ENCODE measurements around the gene MIPOL1.
"Not testable (repeated sequence)": the region's sequence is repeated elsewhere in the genome, so short reads cannot be mapped to it uniquely, and the experiment has no call there.

MIPOL1 gene

DNA sequence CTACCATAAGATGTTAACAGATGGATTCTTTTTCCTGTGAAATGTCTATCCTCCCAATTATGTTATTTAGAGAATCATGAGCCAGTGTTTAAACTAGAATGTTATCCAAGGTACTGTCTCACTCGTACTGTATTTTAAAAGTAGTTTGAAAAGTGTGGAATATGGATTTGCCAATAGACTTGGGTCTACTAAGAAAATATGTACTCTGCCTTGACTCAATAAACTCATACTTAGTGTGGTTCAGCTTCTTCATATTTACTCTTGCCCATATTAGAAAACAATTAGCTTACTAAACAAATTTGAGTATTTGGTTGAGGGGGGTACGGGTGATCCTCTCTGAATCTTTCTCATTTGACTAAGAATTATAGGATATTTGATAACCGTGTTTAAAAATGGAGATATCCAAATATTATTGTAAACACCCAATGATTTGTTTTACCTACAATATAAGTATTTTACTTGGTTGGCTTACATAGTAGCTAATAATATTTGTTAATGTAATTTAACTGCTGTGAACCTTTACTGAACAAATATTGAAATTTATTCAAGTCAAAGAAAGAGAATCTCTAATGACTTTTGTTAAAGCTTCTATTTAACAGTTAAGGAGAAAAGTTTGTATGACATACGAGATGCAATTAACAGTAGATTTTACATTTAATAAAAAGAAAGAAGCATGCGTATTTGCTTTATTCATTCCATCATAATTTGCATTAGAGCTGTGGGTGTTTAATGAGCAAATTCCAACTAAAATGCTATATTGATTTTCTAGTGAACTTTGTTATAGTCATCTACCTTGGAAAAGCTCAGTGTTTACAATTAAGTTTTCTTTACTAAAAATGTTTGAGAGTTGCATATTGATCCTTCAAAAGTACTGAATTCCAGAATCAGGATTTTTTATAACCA lies 81.2 kb downstream of the MIPOL1 start:
- Mint-ChIP-seq H3K27ac (no peak overlapping the region), H3K9me3 (peaks cover 8% of the 10 kb centered on the region), H3K4me1 (no peaks in the 10 kb centered on the region), H3K36me3 (no peaks in the 10 kb centered on the region), H3K4me3 (no peak overlapping the region)
- DNase-seq (ENCODE audit: low spot score in 2 of 2), result no peak
- ATAC-seq, result no peak

DNA sequence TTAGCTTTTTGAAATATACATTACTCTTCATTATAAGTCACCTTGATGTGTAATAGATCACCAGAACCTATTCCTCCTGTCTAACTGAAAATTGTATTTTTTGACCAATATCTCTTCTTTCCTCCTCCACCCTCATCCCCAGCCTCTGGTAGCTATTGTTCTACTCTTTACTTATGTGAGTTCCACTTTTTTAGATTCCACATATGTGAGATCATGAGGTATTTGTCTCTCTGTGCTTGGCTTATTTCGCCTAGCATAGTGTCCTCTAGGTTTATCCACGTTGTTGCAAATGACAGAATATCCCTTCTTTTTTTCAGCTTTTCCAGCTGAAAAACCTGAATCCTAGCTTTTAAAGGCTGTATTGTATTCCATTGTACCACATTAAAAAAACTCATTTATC lies 82.1 kb downstream of the MIPOL1 start:
- DNase-seq (ENCODE audit: low spot score in 2 of 2), result no peak
- Mint-ChIP-seq H3K36me3 (no peaks in the 10 kb centered on the region), H3K4me1 (no peaks in the 10 kb centered on the region), H3K4me3 (no peak overlapping the region), H3K27ac (no peak overlapping the region), H3K9me3 (peaks cover 5% of the 10 kb centered on the region)
- ATAC-seq, result no peak

DNA sequence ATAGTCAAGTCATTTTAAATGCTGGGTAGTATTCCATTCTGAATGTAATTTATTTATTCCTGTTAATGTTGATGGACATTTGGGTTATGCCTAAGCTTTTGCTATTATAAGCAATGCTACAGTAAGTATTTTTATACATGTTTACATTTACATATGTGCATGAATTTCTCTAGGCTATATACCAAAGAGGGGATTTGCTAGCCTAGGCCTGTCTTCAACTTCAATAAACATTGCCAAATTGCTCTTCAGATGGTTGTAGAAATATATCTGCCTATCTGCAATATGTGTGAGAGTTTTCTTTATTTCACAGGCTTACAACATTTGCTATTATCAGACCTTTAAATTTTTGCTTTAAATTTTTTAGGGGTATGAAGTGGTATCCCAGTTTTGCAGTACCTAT lies 87.0 kb downstream of the MIPOL1 start:
- DNase-seq (ENCODE audit: low spot score in 2 of 2) (no peak), ATAC-seq (no peak)
- no peaks in the 10 kb centered on the region for H3K36me3 Mint-ChIP-seq
- no peak overlapping the region for H3K27ac Mint-ChIP-seq
- H3K4me3 Mint-ChIP-seq, result no peak overlapping the region
- peaks cover 7% of the 10 kb centered on the region for H3K9me3 Mint-ChIP-seq
- no peaks in the 10 kb centered on the region for H3K4me1 Mint-ChIP-seq

DNA sequence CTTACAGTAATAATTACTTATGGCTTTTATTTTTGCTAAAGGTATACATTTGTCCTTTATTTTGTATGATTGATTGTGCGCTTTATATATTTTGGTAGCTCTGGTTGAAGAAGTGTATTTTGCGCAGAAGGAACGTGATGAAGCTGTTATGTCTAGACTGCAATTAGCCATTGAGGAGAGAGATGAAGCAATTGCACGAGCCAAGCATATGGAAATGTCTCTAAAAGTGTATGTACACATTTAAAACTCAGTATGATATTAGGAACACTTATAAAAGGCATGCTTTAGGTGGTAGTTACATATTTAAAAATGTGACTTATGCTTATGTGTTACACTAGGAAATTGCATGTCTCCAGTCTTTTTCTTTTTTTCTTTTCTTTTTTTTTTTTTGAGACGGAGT lies 87.5 kb downstream of the MIPOL1 start:
- Mint-ChIP-seq H3K9me3 (peaks cover 4% of the 10 kb centered on the region), H3K4me3 (no peak overlapping the region), H3K36me3 (no peaks in the 10 kb centered on the region), H3K27ac (no peak overlapping the region), H3K4me1 (no peaks in the 10 kb centered on the region)
- DNase-seq (ENCODE audit: low spot score in 2 of 2), result no peak
- ATAC-seq, result no peak

DNA sequence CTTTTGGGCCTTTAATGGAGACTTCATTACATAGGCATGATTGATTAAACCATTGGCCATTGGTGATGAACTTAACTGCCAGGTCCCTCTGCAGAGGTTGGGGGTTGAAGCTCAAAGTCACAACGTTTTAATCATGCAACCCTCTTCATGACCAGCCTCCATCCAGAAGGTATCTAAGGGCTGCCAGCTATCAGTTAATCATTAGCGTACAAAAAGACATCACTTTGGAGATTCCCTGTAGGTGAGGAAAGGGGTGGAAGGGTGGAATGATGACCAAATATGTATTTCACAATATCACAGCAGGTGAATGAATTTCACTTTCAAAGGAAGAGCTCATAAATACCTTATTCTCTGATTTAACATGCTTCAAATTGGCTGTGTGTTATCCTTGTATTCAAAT lies 92.0 kb downstream of the MIPOL1 start:
- H3K4me3 Mint-ChIP-seq, result no peak overlapping the region
- ATAC-seq (no peak), DNase-seq (ENCODE audit: low spot score in 2 of 2) (no peak)
- no peak overlapping the region for H3K27ac Mint-ChIP-seq
- H3K36me3 Mint-ChIP-seq, result no peaks in the 10 kb centered on the region
- peaks cover 7% of the 10 kb centered on the region for H3K9me3 Mint-ChIP-seq
- H3K4me1 Mint-ChIP-seq, result no peaks in the 10 kb centered on the region

DNA sequence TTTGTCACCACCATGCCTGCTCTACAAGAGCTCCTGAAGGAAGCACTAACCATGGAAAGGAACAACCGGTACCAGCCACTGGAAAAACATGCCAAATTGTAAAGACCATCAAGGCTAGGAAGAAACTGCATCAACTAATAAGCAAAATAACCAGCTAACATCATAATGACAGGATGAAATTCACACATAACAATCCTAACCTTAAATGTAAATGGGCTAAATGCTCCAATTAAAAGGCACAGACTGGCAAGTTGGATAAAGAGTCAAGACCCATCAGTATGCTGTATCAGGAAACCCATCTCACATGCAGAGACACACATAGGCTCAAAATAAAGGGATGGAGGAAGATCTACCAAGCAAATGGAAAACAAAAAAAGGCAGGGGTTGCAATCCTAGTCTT lies 97.5 kb downstream of the MIPOL1 start:
- ATAC-seq; H3K9me3 Mint-ChIP-seq; H3K27ac Mint-ChIP-seq; DNase-seq (ENCODE audit: low spot score in 2 of 2); H3K36me3 Mint-ChIP-seq; H3K4me1 Mint-ChIP-seq; H3K4me3 Mint-ChIP-seq: not testable (repeated sequence)

DNA sequence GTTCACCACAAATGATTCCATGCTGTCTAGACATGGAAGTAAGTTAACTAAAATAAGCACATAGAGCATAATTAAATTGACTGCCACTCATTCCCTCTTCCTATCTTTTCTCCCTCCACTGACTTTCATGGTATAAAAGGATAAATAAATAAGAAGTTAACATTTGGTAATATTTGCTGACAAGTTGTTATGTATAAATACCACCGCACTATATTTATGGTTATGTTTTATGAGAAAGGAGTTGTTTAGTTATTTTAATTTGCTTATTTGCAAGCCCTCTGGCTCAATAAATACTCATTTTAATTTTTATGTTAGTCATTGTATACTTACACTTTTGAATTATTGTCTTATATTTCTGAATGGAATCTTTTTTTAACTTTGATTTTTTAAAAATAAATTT lies 113.5 kb downstream of the MIPOL1 start:
- Mint-ChIP-seq H3K27ac (no peak overlapping the region), H3K4me3 (no peak overlapping the region), H3K9me3 (peaks cover 25% of the 10 kb centered on the region), H3K36me3 (no peaks in the 10 kb centered on the region), H3K4me1 (no peaks in the 10 kb centered on the region)
- DNase-seq (ENCODE audit: low spot score in 2 of 2) (no peak), ATAC-seq (no peak)

DNA sequence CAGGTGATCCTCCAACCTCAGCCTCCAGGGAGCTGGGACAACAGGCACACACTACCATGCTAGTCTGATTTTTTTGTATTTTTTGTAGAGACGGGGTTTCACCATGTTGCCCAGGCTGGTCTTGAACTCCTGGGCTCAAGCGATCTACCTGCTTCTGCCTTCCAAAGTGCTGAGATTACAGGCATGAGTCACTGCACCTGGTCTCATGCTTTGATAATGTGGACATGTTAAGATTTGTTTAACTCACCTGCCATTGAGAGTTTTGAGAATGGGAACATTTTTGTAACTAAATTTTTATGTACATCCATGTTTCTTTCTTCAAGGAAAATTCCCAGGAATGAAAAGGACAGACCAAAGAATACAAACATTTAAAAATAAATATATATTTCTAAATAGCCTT lies 121.2 kb downstream of the MIPOL1 start:
- DNase-seq (ENCODE audit: low spot score in 2 of 2) (no peak), ATAC-seq (no peak)
- H3K4me3 Mint-ChIP-seq, result no peak overlapping the region
- peaks cover 17% of the 10 kb centered on the region for H3K9me3 Mint-ChIP-seq
- H3K4me1 Mint-ChIP-seq, result no peaks in the 10 kb centered on the region
- no peak overlapping the region for H3K27ac Mint-ChIP-seq
- no peaks in the 10 kb centered on the region for H3K36me3 Mint-ChIP-seq

DNA sequence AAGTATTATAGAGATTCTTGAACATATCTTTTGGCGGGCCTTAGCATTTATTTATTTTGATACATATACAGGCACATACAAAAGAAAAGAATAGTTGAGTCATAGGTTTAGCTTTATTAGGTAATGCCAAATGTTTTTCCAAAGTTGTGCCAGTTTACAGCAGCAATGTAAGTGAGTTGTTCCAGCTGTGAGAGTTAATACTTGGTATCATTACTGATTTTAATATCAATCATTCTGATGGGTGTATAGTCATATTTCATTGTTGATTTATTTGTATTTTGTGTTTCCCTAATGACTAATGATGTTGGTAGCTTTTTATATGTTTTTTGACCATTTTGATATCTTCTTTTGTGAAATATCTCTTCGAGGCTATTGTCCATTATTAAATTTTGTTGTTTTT lies 122.4 kb downstream of the MIPOL1 start:
- Mint-ChIP-seq H3K4me3 (no peak overlapping the region), H3K4me1 (no peaks in the 10 kb centered on the region), H3K36me3 (no peaks in the 10 kb centered on the region), H3K27ac (no peak overlapping the region), H3K9me3 (peaks cover 13% of the 10 kb centered on the region)
- ATAC-seq, result no peak
- no peak for DNase-seq (ENCODE audit: low spot score in 2 of 2)

DNA sequence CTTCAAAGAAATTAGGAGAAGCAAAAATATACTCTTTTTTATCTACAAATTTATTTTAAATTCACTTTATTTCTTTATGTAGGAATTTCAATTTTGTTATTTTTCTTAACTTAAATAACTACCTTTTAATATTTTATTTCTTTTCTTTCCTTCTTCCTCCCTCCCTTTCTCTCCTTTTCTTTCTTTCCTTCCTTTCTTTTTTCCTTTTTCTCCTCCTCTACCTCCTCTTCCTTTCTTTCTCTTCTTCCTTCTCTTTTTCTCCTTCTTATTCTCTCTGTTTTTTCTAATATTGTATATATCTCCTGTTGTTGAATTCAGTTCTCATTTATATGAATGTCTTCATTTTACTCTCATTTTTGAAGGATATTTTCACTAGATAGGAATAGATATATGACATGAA lies 127.6 kb downstream of the MIPOL1 start:
- Mint-ChIP-seq H3K9me3 (peaks cover 12% of the 10 kb centered on the region), H3K4me1 (no peaks in the 10 kb centered on the region), H3K27ac (no peak overlapping the region), H3K4me3 (no peak overlapping the region), H3K36me3 (no peaks in the 10 kb centered on the region)
- no peak for ATAC-seq
- DNase-seq (ENCODE audit: low spot score in 2 of 2), result no peak

DNA sequence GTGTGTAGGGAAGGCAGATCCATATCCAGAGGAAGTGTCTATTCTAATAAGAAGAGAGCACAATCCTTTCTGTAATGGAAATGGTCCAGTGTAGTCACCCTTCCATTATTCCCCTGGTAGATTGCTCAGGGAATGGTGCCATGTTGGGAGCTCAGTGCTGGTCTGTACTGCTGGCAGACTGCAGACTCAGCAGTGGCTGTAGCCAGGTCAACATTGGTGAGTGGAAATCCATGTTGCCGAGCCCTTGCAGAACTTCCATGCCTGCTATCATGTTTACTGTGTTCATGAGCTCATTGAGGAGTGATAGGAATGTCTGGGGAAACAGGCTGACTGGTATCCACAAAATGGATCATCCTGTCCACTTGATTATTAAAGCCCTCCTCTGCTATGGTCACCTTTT lies 128.7 kb downstream of the MIPOL1 start:
- Mint-ChIP-seq H3K27ac (no peak overlapping the region), H3K36me3 (no peaks in the 10 kb centered on the region), H3K4me3 (no peak overlapping the region), H3K9me3 (peaks cover 12% of the 10 kb centered on the region), H3K4me1 (no peaks in the 10 kb centered on the region)
- ATAC-seq (no peak), DNase-seq (ENCODE audit: low spot score in 2 of 2) (no peak)

DNA sequence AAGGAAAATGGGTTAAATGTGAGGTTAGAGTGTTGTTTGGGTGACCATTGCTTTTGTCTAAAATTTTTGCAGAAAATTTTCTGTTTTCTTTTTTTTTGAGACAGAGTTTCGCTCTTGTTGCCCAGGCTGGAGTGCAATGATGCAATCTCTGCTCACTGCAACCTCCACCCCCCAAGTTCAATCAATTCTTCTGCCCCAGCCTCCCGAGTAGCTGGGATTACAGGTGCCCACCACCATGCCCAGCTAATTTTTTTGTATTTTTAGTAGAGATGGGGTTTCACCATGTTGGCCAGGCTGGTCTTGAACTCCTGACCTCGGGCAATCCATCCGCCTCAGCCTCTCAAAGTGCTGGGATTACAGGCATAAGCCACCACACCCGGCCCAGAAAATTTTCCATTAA lies 130.2 kb downstream of the MIPOL1 start:
- not testable (repeated sequence) for H3K36me3 Mint-ChIP-seq; H3K4me1 Mint-ChIP-seq; H3K4me3 Mint-ChIP-seq; ATAC-seq; H3K27ac Mint-ChIP-seq; DNase-seq (ENCODE audit: low spot score in 2 of 2)
- peaks cover 12% of the 10 kb centered on the region for H3K9me3 Mint-ChIP-seq

DNA sequence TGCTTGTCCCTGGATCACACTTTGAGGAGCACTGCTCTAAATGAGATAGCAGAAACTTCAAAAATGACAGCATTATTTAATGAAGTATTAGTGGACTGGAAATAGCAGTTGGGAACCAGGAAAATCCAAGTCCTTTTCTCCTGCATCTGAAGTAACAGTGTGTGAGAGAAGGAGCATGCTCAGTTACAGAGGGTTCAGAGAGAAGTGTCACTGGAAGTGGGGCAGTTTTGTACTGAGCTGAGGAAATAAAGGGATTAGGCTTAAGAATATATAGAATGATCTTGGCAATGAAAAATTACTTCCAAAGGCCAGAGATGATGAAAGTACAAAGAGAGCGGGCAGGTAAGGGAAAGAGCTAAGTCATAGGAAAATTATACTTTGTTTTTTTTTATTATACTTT lies 130.9 kb downstream of the MIPOL1 start:
- no peak for DNase-seq (ENCODE audit: low spot score in 2 of 2)
- H3K27ac Mint-ChIP-seq, result no peak overlapping the region
- no peaks in the 10 kb centered on the region for H3K36me3 Mint-ChIP-seq
- ATAC-seq, result no peak
- no peak overlapping the region for H3K4me3 Mint-ChIP-seq
- peaks cover 12% of the 10 kb centered on the region for H3K9me3 Mint-ChIP-seq
- H3K4me1 Mint-ChIP-seq, result no peaks in the 10 kb centered on the region

DNA sequence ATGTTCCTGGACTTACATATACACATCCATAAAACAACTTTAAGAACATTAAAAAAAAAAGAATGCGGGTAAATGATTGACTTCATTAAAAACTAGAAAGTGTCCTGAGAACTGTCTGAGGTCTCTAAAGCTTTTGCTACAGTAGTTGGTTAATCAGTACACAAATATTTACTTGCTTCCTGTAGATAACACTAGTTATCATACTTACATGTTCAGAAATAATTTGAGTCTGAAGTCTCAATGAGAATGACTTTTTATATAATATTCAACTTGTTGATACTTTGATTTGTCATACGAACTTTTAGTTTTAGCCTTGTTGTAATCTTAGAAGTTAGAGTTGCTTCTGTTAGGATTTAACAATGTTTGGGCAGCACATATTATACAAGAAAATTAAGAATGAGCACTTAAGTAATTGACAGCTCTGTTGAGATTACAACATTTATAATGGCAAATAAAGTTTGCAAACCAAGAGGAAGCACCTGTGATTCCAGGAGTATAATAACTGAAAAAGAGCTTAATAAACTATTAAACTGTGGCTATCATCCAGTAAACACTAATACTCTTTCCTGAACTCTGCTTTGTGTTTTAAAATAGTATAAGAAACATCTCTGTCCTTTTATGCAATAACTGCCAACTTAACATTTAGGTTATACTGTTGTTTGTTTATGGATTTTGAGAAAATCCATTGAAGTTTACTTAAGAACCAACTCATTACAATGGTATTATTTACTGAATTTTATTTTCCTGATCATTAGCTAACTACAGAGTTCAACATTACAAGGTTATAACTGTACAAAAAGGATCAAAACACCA lies 131.7 kb downstream of the MIPOL1 start:
- DNase-seq (ENCODE audit: low spot score in 2 of 2), result no peak
- Mint-ChIP-seq H3K4me1 (no peaks in the 10 kb centered on the region), H3K27ac (no peak overlapping the region), H3K9me3 (peaks cover 13% of the 10 kb centered on the region), H3K36me3 (no peaks in the 10 kb centered on the region), H3K4me3 (no peak overlapping the region)
- no peak for ATAC-seq

DNA sequence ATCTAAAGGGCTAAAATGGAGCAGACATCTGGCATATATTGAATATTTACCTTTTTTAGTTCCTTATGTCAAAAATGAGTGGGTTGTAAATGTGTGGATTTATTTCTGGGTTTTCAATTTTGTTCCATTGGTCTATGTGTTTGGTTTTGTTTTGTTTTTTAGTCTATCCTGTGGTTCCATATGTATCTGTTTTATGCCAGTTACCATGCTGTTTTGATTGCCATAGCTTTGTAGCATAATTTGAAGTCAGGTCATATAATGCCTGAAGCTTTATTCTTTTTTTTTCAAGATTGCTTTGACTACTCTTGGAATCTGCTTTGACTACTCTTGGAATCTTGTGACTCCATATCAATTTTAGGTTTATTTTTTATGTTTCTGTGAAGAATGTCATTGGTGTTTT lies 133.2 kb downstream of the MIPOL1 start:
- H3K36me3 Mint-ChIP-seq, result no peaks in the 10 kb centered on the region
- peaks cover 13% of the 10 kb centered on the region for H3K9me3 Mint-ChIP-seq
- no peak overlapping the region for H3K27ac Mint-ChIP-seq
- DNase-seq (ENCODE audit: low spot score in 2 of 2), result no peak
- no peaks in the 10 kb centered on the region for H3K4me1 Mint-ChIP-seq
- H3K4me3 Mint-ChIP-seq, result no peak overlapping the region
- no peak for ATAC-seq

DNA sequence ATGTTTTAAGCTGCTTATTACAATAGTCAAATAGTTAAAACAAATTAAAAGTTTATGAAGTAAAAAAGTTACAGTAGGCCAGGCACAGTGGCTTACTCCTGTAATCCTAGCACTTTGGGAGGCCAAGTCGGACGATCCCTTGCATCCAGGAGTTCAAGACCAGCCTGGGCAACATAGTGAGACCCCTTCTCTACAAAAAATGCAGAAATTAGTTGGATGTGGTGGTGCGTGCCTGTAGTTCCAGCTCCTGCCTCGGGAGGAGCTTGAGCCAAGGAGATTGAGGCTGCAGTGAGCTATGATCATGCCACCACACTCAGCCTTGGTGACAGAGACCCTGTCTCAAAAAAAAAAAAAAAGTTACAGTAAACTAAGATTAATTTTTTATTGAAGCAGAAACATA lies 142.6 kb downstream of the MIPOL1 start:
- ATAC-seq, result no peak
- no peak overlapping the region for H3K4me3 Mint-ChIP-seq
- H3K27ac Mint-ChIP-seq, result no peak overlapping the region
- H3K9me3 Mint-ChIP-seq, result peaks cover 6% of the 10 kb centered on the region
- no peaks in the 10 kb centered on the region for H3K36me3 Mint-ChIP-seq
- H3K4me1 Mint-ChIP-seq, result no peaks in the 10 kb centered on the region
- no peak for DNase-seq (ENCODE audit: low spot score in 2 of 2)
